Measurements from ENCODE around the gene PCSK5. TPM values are rescaled to one million over a fixed set of nuclear protein-coding genes. Genes with fewer than 3 reads are reported as not detected.

The PCSK5 gene
- total and polyA plus RNA-seq, 5 donors = 2.6 to 7.6 (median 5.6) TPM

DNA sequence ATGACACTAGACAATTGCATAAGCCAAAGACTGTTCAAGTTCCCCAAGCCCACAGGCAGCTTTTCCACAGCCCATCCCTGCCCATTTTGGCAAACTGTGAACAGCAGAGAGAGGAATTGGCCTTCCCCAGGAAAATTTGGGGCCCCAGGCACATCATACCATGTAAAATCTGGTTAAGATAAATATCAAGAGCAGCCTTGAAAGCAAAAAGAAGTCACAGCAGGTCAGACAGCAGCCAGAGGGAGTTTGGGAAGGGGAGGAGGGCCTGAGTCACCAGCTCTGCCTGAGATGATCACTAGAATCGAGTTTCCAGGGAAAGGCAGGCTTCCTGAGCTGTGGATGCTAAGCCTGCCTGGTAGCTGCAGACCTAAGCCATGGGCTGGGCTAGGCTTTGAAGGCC lies 324.6 kb downstream of the PCSK5 start:
- Histone ChIP-seq H3K4me1 (ENCODE audit: control insufficient read depth, insufficient read depth, low read length) (no peaks in the 10 kb centered on the region), H3K9me3 (ENCODE audit: control insufficient read depth, low read length) (no peaks in the 10 kb centered on the region), H3K27me3 (ENCODE audit: control insufficient read depth, insufficient read depth) (no peaks in the 10 kb centered on the region), H3K4me3 (ENCODE audit: low read length) (no peak overlapping the region), H3K27ac (ENCODE audit: low read length) (no peak overlapping the region)
- no peak for DNase-seq
- 35% methylated on average over 1 of the region's 1 CpG for WGBS
- intact Hi-C loops (cut with DNase I) = loop anchor here in 1 of 4 donors (5.0 kb wide), 1 partner anchor 87 kb away; no protein-coding TSS in a partner anchor
- no peak for ATAC-seq

DNA sequence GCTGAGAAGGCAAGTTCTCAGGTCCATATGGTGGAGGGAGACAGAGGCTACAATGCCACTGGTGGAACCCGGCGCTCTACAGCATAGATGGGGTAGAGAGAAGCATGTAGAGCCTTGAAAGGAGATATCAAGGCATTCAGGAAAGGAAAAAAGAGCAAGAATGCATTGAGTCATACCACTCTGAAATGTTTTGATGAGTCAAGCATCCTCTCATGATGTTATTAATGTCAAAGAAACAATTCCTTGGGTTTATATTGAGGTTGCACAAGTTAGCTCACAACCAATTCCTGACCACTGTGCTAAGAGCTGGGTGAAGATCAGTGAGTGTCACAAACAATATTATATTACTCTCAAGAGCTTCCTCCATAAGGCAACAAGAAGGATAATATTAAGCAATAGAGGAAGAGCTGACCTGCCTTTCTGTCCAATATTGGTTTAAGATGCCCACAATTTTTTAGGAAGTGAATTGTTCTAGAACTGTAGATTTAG lies 325.7 kb downstream of the PCSK5 start:
- H3K27me3 ChIP-seq (ENCODE audit: control insufficient read depth, insufficient read depth) = no peaks in the 10 kb centered on the region
- intact Hi-C loops (cut with DNase I) = loop anchor here in 1 of 4 donors (5.0 kb wide), 1 partner anchor 86 kb away; no protein-coding TSS in a partner anchor
- no peak overlapping the region for H3K4me3 ChIP-seq (ENCODE audit: low read length)
- H3K27ac ChIP-seq (ENCODE audit: low read length) = no peak overlapping the region
- H3K9me3 ChIP-seq (ENCODE audit: control insufficient read depth, low read length) = no peaks in the 10 kb centered on the region
- DNase-seq = no peak
- peak in 1 of 2 donors; percentile 39 for ATAC-seq
- 95% methylated on average over 2 of the region's 2 CpGs for WGBS
- H3K4me1 ChIP-seq (ENCODE audit: control insufficient read depth, insufficient read depth, low read length) = no peaks in the 10 kb centered on the region

- Histone ChIP-seq H3K27me3 (ENCODE audit: control insufficient read depth, insufficient read depth) (no peaks in the 10 kb centered on the region), H3K9me3 (ENCODE audit: control insufficient read depth, low read length) (no peaks in the 10 kb centered on the region), H3K27ac (ENCODE audit: low read length) (no peak overlapping the region), H3K4me3 (ENCODE audit: low read length) (no peak overlapping the region), H3K4me1 (ENCODE audit: control insufficient read depth, insufficient read depth, low read length) (no peaks in the 10 kb centered on the region)
- DNase-seq = no peak
- intact Hi-C loops (cut with DNase I) = loop anchor here in 1 of 4 donors (5.0 kb wide), 1 partner anchor 84 kb away; no protein-coding TSS in a partner anchor
- WGBS = 74% methylated on average over 9 of the region's 9 CpGs
- no peak for ATAC-seq
Measured at GRCh38 chr9:76218117-76218885, 327.8 kb downstream of the PCSK5 start.

DNA sequence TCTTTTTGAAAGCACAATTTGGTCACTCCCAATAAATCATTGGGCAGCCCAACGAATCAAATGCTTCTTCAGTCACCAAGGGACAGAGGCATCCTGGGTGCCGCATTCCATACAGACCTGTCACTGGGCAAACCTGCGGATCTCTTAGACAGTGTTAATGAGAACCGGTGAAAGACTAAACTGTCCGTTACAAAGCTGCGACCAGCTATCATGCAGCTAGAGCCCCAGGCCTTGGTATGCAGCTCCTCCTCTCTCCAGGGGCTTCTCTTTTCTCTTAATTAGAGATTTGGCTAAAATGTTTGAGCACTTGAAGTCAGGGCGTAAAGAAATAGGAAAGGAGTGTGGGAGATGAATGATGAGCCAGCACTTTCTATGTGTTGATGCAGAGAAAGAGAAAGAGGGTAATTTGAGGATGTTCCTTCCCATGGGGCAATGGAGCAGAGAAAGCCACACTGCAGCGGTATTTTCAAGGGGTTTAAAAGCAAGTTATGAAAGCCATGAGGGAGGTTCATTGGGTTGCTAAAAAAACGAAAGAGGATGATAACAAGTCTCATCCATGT lies 328.5 kb downstream of the PCSK5 start:
- 63% methylated on average over 9 of the region's 9 CpGs for WGBS

GRCh38 chr9:76219560-76220151 lies 329.2 kb downstream of the PCSK5 start:
- Histone ChIP-seq H3K4me3 (ENCODE audit: low read length) (no peak overlapping the region), H3K27ac (ENCODE audit: low read length) (no peak overlapping the region), H3K27me3 (ENCODE audit: control insufficient read depth, insufficient read depth) (no peaks in the 10 kb centered on the region), H3K4me1 (ENCODE audit: control insufficient read depth, insufficient read depth, low read length) (no peaks in the 10 kb centered on the region), H3K9me3 (ENCODE audit: control insufficient read depth, low read length) (no peaks in the 10 kb centered on the region)
- ATAC-seq = peak; percentile 53 to 72
- DNase-seq = no peak
- intact Hi-C loops (cut with DNase I) = loop anchor here in 3 of 4 donors (5.0 to 10.0 kb wide), 3 partner anchors 65 to 85 kb away; no protein-coding TSS in a partner anchor
- 54% methylated on average over 11 of the region's 11 CpGs for WGBS

More for the DNA sequence above, 328.5 kb downstream of the PCSK5 start:
- DNase-seq = no peak
- Histone ChIP-seq H3K27ac (ENCODE audit: low read length) (no peak overlapping the region), H3K27me3 (ENCODE audit: control insufficient read depth, insufficient read depth) (no peaks in the 10 kb centered on the region), H3K4me3 (ENCODE audit: low read length) (no peak overlapping the region), H3K4me1 (ENCODE audit: control insufficient read depth, insufficient read depth, low read length) (no peaks in the 10 kb centered on the region), H3K9me3 (ENCODE audit: control insufficient read depth, low read length) (no peaks in the 10 kb centered on the region)
- ATAC-seq = no peak
- intact Hi-C loops (cut with DNase I) = loop anchor here in 1 of 4 donors (5.0 kb wide), 1 partner anchor 83 kb away; no protein-coding TSS in a partner anchor

DNA sequence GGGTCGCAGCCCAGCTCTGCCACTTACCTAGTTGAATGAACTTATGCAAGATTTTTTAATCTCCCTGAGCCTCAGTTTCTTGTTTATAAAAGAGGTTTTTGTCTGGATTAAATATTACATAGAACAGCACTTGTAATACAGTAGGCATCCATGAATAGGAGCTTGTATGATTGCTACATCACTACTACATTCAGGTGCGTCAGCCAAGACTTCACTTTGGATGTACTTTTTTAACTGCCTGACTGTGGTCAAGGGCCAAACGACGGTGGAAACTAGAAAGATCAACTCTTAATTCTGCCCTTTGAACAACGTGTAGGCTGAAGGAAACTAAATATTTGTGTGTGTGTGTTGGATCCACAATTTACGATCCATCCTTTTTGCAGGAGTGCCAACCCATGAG lies 330.9 kb downstream of the PCSK5 start:
- no peak overlapping the region for H3K4me3 ChIP-seq (ENCODE audit: low read length)
- ATAC-seq (no peak), DNase-seq (no peak)
- H3K27me3 ChIP-seq (ENCODE audit: control insufficient read depth, insufficient read depth) = no peaks in the 10 kb centered on the region
- no peak overlapping the region for H3K27ac ChIP-seq (ENCODE audit: low read length)
- WGBS = 89% methylated on average over 6 of the region's 6 CpGs
- no peaks in the 10 kb centered on the region for H3K4me1 ChIP-seq (ENCODE audit: control insufficient read depth, insufficient read depth, low read length)
- intact Hi-C loops (cut with DNase I) = loop anchor here in 2 of 4 donors (10.0 kb wide), 2 partner anchors 63 to 83 kb away; no protein-coding TSS in a partner anchor
- no peaks in the 10 kb centered on the region for H3K9me3 ChIP-seq (ENCODE audit: control insufficient read depth, low read length)

DNA sequence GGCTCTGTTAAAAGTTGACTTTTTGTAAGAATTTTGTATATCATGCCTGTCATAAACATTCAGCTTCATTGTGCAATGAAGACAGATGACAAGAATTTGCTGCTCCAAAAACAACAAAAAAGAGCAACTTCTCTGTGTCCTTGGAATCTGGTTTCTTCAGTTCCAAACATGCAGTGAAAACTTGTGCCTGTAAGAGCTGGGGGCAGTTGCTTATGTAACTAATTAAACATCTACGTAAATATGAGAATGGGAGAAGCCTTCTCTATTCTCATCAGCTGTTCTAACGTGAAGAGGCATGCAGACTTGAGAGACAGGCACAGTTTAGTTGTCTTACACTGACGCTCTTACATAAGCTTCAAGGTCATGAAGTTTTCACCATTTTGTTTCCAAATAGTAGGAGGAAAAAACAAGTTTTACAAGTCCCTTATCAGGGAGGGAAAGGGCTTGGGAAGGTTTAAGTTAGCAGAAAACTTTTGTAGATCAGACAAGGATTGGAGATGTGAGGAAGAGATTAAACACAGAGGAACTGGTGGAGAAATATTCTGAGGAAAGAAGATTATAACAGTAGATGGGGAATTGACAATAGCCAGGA lies 333.4 kb downstream of the PCSK5 start:
- Histone ChIP-seq H3K27me3 (ENCODE audit: control insufficient read depth, insufficient read depth) (no peaks in the 10 kb centered on the region), H3K27ac (ENCODE audit: low read length) (no peak overlapping the region), H3K9me3 (ENCODE audit: control insufficient read depth, low read length) (no peaks in the 10 kb centered on the region), H3K4me1 (ENCODE audit: control insufficient read depth, insufficient read depth, low read length) (no peaks in the 10 kb centered on the region), H3K4me3 (ENCODE audit: low read length) (no peak overlapping the region)
- ATAC-seq (peak; percentile 32 to 45), DNase-seq (no peak)
- 40% methylated on average over 3 of the region's 3 CpGs for WGBS
- intact Hi-C loops (cut with DNase I) = loop anchor here in 2 of 4 donors (10.0 kb wide), 2 partner anchors 61 to 81 kb away; no protein-coding TSS in a partner anchor

- intact Hi-C loops (cut with DNase I) = loop anchor here in 2 of 4 donors (10.0 kb wide), 2 partner anchors 58 to 78 kb away; no protein-coding TSS in a partner anchor
- WGBS = 71% methylated on average over 2 of the region's 2 CpGs
- peak; percentile 71 to 76 for ATAC-seq
- DNase-seq = peak in 1 of 3 donors; percentile 44
- no peaks in the 10 kb centered on the region for H3K27me3 ChIP-seq (ENCODE audit: control insufficient read depth, insufficient read depth)
- no peak overlapping the region for H3K4me3 ChIP-seq (ENCODE audit: low read length)
- H3K27ac ChIP-seq (ENCODE audit: low read length) = no peak overlapping the region
- H3K9me3 ChIP-seq (ENCODE audit: control insufficient read depth, low read length) = no peaks in the 10 kb centered on the region
- no peaks in the 10 kb centered on the region for H3K4me1 ChIP-seq (ENCODE audit: control insufficient read depth, insufficient read depth, low read length)
Measured at GRCh38 chr9:76227156-76227555, 336.7 kb downstream of the PCSK5 start.

DNA sequence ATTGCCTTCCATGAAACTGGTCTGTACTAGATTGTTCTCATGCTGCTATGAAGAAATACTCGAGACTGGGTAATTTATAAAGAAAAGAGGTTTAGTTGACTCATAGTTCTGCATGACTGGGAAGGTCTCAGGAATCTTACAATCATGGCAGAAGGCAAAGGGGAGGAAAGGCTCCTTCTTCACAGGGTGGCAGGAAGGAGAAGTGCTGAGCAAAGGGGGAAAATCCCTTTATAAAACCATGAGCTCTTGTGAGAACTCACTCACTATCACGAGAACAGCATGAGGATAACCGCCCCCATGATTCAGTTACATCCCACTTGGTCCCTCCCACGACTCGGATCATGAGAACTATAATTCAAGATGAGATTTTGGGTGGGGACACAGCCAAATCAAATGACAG lies 340.5 kb downstream of the PCSK5 start:
- H3K9me3 ChIP-seq (ENCODE audit: control insufficient read depth, low read length) = no peaks in the 10 kb centered on the region

GRCh38 chr9:76232861-76233489 lies 342.5 kb downstream of the PCSK5 start:
- H3K27ac ChIP-seq (ENCODE audit: low read length) = no peak overlapping the region
- DNase-seq (peak in 2 of 3 donors; percentile 53 to 56), ATAC-seq (peak; percentile 41 to 79)
- 51% methylated on average over 7 of the region's 7 CpGs for WGBS
- H3K9me3 ChIP-seq (ENCODE audit: control insufficient read depth, low read length) = no peaks in the 10 kb centered on the region
- intact Hi-C loops (cut with DNase I) = no loop called here
- H3K4me1 ChIP-seq (ENCODE audit: control insufficient read depth, insufficient read depth, low read length) = no peaks in the 10 kb centered on the region
- no peak overlapping the region for H3K4me3 ChIP-seq (ENCODE audit: low read length)
- no peaks in the 10 kb centered on the region for H3K27me3 ChIP-seq (ENCODE audit: control insufficient read depth, insufficient read depth)

More for the DNA sequence above, 340.5 kb downstream of the PCSK5 start:
- no peak overlapping the region for H3K4me3 ChIP-seq (ENCODE audit: low read length)
- H3K27ac ChIP-seq (ENCODE audit: low read length) = no peak overlapping the region
- H3K4me1 ChIP-seq (ENCODE audit: control insufficient read depth, insufficient read depth, low read length) = no peaks in the 10 kb centered on the region
- intact Hi-C loops (cut with DNase I) = no loop called here
- 70% methylated on average over 5 of the region's 5 CpGs for WGBS
- DNase-seq (no peak), ATAC-seq (no peak)
- no peaks in the 10 kb centered on the region for H3K27me3 ChIP-seq (ENCODE audit: control insufficient read depth, insufficient read depth)

Measured in right cardiac atrium (tissue), 5 donors.